ENCODE results near the gene ZIM2. TPM values are rescaled to one million over a fixed set of nuclear protein-coding genes. Genes with fewer than 3 reads are reported as not detected.

The ZIM2 gene
- total RNA-seq, 1 donor from 2014 or later: not detected

DNA sequence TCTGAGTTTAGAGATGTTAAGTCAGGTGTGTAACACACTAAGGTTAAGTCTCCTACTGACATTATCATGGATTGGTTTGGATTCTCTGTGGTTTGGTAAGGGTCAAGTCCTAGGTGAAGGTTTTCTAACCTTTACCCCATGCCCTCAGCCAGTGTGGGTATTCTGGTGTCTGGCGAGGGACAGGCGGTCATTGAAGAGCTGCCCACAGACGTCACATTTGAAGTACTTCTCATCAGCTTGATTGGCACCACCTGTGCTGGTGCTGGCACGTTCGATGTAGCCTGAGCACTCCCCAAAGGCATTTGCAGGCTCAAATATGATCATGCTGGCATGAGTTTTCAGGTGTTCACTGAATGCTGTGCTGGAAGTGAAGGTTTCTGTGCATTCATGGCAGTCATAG lies 27.0 kb downstream of the ZIM2 start:
- Mint-ChIP-seq H3K4me3 (ENCODE audit: unreplicated experiment) (no peak overlapping the region), H3K36me3 (ENCODE audit: unreplicated experiment) (peaks cover 23% of the 10 kb centered on the region), H3K9me3 (ENCODE audit: unreplicated experiment) (peaks cover 17% of the 10 kb centered on the region), H3K4me1 (ENCODE audit: low read depth, unreplicated experiment) (no peaks in the 10 kb centered on the region), H3K27ac (ENCODE audit: unreplicated experiment) (no peak overlapping the region), H3K27me3 (ENCODE audit: unreplicated experiment) (peaks cover 4% of the 10 kb centered on the region)
- no peak for DNase-seq
- TF ChIP-seq, protein P1, sequence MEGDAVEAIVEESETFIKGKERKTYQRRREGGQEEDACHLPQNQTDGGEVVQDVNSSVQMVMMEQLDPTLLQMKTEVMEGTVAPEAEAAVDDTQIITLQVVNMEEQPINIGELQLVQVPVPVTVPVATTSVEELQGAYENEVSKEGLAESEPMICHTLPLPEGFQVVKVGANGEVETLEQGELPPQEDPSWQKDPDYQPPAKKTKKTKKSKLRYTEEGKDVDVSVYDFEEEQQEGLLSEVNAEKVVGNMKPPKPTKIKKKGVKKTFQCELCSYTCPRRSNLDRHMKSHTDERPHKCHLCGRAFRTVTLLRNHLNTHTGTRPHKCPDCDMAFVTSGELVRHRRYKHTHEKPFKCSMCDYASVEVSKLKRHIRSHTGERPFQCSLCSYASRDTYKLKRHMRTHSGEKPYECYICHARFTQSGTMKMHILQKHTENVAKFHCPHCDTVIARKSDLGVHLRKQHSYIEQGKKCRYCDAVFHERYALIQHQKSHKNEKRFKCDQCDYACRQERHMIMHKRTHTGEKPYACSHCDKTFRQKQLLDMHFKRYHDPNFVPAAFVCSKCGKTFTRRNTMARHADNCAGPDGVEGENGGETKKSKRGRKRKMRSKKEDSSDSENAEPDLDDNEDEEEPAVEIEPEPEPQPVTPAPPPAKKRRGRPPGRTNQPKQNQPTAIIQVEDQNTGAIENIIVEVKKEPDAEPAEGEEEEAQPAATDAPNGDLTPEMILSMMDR (IDR thresholded peaks at IDR 0.05; ENCODE audit: partially characterized antibody, unreplicated experiment): no peak

DNA sequence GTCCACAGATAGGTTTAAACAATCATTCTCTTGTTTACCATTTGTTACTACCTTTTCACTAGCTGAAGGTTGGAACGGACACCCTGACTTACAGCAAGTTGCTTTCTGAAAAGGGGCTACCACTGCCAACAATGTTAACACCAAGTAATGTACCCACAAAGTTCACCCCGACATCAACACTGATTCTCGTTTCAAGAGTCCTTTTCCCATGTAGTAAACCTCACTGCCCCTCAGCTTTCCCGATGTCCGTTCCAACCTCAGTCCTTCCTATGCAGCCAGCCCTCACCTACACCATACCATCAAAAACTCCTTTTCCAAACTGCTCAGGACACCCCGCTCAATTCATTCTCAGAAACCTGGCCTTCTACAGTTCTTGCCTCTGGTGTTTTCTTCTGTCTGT lies 29.0 kb downstream of the ZIM2 start:
- H3K9me3 Mint-ChIP-seq (ENCODE audit: unreplicated experiment): peaks cover 15% of the 10 kb centered on the region
- H3K27ac Mint-ChIP-seq (ENCODE audit: unreplicated experiment): no peak overlapping the region
- no peak for DNase-seq
- H3K27me3 Mint-ChIP-seq (ENCODE audit: unreplicated experiment): peaks cover 2% of the 10 kb centered on the region
- peaks cover 9% of the 10 kb centered on the region for H3K36me3 Mint-ChIP-seq (ENCODE audit: unreplicated experiment)
- TF ChIP-seq, protein P1 (IDR thresholded peaks at IDR 0.05; ENCODE audit: partially characterized antibody, unreplicated experiment): no peak
- H3K4me1 Mint-ChIP-seq (ENCODE audit: low read depth, unreplicated experiment): no peaks in the 10 kb centered on the region
- no peak overlapping the region for H3K4me3 Mint-ChIP-seq (ENCODE audit: unreplicated experiment)

GRCh38 chr19:56810260-56810659 lies 30.3 kb downstream of the ZIM2 start:
- H3K27me3 Mint-ChIP-seq (ENCODE audit: unreplicated experiment): peaks cover 2% of the 10 kb centered on the region
- TF ChIP-seq, protein P1 (IDR thresholded peaks at IDR 0.05; ENCODE audit: partially characterized antibody, unreplicated experiment): no peak
- no peak for DNase-seq
- H3K27ac Mint-ChIP-seq (ENCODE audit: unreplicated experiment): no peak overlapping the region
- peaks cover 8% of the 10 kb centered on the region for H3K36me3 Mint-ChIP-seq (ENCODE audit: unreplicated experiment)
- no peaks in the 10 kb centered on the region for H3K4me1 Mint-ChIP-seq (ENCODE audit: low read depth, unreplicated experiment)
- H3K9me3 Mint-ChIP-seq (ENCODE audit: unreplicated experiment): peaks cover 19% of the 10 kb centered on the region
- H3K4me3 Mint-ChIP-seq (ENCODE audit: unreplicated experiment): no peak overlapping the region

DNA sequence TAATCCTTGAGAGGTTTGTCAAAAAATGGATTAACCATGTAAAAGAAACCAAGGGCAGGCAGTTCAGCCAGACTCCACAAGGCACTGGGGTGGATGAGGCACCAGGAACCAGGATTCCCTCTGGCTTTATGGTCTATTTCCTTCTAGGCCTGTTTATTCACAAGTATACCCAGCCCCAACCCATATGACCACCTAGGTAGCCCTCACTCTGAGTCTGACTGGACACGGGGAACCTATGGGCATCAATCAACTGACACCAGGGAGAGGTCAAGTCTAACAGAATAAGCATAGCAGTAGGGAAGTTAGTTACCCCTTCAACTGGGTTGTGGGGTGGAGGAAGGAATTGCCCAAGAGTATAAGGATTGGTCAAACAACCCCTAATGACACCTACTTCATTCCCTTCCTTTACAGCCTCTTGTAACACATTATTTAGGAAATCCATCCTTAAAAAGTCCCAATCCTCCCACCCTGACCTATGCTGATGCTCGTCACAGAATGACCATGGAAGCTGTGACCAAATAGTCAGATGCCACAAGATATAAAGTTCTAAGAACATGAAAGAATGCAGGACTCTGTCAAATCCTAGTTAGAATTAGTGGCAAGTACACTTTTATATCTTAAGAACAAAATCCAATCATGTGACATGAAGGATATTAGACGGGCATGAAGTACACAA lies 31.7 kb downstream of the ZIM2 start:
- Mint-ChIP-seq H3K27ac (ENCODE audit: unreplicated experiment) (no peak overlapping the region), H3K4me1 (ENCODE audit: low read depth, unreplicated experiment) (no peaks in the 10 kb centered on the region), H3K4me3 (ENCODE audit: unreplicated experiment) (no peak overlapping the region), H3K27me3 (ENCODE audit: unreplicated experiment) (no peaks in the 10 kb centered on the region), H3K9me3 (ENCODE audit: unreplicated experiment) (peaks cover 12% of the 10 kb centered on the region), H3K36me3 (ENCODE audit: unreplicated experiment) (peaks cover 8% of the 10 kb centered on the region)
- DNase-seq: no peak
- TF ChIP-seq, protein P1 (IDR thresholded peaks at IDR 0.05; ENCODE audit: partially characterized antibody, unreplicated experiment): no peak

GRCh38 chr19:56806639-56807038 lies 33.9 kb downstream of the ZIM2 start:
- TF ChIP-seq, protein P1 (IDR thresholded peaks at IDR 0.05; ENCODE audit: partially characterized antibody, unreplicated experiment): no peak
- no peak overlapping the region for H3K27ac Mint-ChIP-seq (ENCODE audit: unreplicated experiment)
- H3K4me3 Mint-ChIP-seq (ENCODE audit: unreplicated experiment): no peak overlapping the region
- peaks cover 5% of the 10 kb centered on the region for H3K36me3 Mint-ChIP-seq (ENCODE audit: unreplicated experiment)
- H3K27me3 Mint-ChIP-seq (ENCODE audit: unreplicated experiment): no peaks in the 10 kb centered on the region
- no peaks in the 10 kb centered on the region for H3K4me1 Mint-ChIP-seq (ENCODE audit: low read depth, unreplicated experiment)
- peaks cover 10% of the 10 kb centered on the region for H3K9me3 Mint-ChIP-seq (ENCODE audit: unreplicated experiment)
- DNase-seq: no peak

All from glutamatergic neuron (in vitro differentiated cells).